ENCODE data around the gene MT1E.
"Not testable (repeated sequence)": the region's sequence is repeated elsewhere in the genome, so short reads cannot be mapped to it uniquely, and the experiment has no call there.

MT1E gene

DNA sequence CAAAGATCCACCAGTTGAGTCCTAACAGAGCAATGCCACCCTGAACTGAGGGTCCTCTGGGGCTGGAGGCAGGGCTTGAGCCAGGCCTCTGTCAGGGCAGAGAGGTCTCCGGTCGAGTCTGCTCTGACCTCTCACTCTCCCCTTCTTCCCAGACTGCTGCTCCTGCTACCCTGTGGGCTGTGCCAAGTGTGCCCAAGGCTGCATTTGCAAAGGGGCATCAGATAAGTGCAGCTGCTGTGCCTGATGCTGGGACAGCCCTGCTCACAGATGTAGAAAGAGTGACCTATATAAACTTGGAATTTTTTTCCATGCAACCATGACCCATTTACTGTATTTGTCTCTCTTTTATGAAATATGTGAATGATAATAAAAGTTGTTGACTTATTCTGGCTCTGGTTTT, 23.7 kb downstream of the MT1E start:
- DNase-seq, result no peak

DNA sequence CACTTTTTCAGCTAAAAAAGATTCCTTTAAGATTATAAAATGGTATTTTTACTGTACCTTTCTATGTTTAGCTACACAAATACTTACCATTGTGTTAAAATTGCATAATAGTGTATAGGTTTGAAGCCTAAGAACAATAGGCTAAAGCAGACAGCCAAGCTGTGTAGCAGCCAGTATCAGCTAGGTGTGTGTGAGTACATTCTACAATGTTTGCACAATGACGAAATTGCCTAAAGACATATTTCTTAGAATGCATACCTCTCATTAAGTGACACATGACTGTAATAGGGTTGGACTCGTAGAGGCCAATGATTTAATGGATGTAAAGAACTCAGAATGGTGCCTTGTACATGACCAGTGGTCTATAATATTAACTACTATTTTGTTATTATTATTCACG, 24.2 kb downstream of the MT1E start:
- DNase-seq, result no peak

DNA sequence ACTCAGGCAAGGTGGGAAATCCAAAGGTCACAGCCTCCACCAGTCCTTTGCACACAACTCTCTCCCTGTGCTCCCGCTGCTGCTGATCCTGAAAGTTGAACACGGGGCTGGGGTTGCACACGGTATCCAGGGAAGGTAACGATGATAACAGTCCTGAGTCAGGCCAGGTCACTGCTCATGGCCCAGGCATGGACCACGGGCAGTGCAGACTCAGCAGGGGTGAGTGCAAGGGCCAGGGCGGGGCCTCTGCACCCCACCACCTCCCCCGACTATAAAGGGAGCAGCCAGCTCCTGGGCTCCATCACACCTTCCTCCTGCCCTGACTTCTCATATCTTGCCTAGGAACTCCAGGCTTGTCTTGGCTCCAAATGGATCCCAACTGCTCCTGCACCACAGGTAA, 26.0 kb downstream of the MT1E start, which contains the start of gene MT1B:
TSS of gene MT1B (plus strand) at position 301 of the 400 bp plus-strand sequence. CDS start at position 369, 68 bp downstream.
- no peak for DNase-seq

DNA sequence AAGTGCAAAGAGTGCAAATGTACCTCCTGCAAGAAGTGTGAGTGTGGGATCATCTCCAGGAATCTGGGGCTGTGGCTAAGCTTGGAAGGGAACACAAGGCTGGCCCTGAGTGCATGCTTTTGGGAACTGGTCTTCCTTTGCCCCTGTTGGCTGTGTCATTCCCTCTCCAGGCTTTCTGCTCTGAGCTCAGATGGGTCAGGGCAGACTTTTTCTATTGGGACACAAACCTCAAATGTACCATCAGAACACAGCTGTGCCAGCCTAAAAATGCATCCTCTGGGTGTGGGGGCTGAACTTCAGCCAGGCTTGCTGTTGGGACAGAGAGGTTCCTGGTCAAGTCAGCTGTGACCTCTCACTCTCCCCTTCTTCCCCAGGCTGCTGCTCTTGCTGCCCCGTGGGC, 27.0 kb downstream of the MT1E start:
- no peak for DNase-seq

DNA sequence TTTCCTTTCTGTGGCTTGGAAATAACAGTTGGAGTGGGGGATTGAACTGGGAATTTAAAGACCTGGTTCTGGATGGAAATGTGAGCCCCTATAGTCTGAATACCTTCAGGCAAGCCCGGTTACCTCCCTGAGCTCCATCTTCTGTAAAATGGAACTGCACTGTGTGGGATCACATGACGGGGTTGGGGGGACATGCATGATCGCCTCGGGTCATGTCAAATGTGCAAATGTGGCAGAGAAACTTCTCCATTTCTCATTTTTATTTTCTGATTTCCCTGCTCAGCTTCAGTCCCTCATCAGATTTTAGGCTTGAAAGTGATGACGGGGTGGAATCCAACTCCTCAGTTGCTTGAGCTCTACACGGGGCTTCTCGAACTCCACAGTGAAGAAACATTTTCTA, 27.6 kb downstream of the MT1E start:
- no peak for DNase-seq

DNA sequence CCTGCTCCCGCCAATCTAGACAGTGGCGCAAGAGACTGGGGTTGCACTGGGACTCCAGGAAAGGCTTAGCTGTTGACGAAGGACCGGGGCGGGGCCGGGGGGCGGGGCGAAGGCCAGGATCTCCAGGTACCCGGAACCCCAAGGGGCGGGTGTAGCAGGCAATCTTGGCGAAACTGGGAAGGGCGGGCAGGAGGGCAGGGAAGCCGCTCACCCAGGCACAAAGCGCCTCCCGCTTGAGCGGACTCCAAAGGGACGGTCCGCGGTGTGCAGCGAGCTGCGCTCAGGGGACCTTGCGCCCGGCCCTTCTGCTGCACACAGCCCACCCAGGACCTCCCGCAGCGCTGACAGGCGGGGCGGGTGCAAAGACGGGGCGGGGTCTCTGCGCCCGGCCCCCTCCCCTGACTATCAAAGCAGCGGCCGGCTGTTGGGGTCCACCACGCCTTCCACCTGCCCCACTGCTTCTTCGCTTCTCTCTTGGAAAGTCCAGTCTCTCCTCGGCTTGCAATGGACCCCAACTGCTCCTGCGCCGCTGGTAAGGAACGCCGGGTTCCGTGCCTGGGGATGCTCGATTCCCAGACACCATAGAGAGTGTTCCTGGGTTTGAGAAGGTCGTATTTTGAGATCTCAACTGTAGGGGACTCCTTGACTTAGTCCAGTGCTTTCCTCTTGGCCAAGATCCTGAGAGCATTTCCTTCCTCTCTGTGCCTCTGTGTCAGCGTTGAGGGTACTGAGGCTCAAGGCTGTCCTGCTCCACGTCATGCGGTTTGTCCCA, 32.2 kb downstream of the MT1E start, which contains the start of gene MT1F:
TSS of gene MT1F (plus strand) at position 405 of the 772 bp plus-strand sequence. CDS start at position 505, 100 bp downstream.
- peak; percentile 64 for DNase-seq

DNA sequence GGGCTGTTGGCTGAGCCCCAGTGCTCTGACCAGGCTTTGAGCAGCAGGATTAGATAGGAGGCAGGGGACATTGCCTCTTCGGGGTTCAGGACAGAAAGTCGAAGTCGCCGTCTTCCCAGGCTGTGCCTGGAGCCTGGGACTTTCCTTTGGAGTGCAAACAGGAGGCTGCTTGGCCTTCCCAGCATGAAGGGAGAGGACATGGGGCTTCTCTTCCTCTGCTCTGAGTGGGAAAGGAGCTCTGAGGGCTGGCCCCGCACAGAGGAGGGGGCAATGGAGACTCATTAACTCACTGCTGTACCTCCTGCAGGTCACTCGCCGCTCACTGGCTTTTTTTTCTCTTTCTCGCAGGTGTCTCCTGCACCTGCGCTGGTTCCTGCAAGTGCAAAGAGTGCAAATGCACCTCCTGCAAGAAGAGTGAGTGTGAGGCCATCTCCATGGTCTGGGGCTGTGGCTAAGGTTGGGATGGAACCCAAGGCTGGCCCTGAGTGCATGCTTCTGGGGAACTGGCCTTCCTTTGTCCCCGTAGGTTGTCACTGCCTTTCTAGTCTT, 32.8 kb downstream of the MT1E start:
- DNase-seq, result no peak

DNA sequence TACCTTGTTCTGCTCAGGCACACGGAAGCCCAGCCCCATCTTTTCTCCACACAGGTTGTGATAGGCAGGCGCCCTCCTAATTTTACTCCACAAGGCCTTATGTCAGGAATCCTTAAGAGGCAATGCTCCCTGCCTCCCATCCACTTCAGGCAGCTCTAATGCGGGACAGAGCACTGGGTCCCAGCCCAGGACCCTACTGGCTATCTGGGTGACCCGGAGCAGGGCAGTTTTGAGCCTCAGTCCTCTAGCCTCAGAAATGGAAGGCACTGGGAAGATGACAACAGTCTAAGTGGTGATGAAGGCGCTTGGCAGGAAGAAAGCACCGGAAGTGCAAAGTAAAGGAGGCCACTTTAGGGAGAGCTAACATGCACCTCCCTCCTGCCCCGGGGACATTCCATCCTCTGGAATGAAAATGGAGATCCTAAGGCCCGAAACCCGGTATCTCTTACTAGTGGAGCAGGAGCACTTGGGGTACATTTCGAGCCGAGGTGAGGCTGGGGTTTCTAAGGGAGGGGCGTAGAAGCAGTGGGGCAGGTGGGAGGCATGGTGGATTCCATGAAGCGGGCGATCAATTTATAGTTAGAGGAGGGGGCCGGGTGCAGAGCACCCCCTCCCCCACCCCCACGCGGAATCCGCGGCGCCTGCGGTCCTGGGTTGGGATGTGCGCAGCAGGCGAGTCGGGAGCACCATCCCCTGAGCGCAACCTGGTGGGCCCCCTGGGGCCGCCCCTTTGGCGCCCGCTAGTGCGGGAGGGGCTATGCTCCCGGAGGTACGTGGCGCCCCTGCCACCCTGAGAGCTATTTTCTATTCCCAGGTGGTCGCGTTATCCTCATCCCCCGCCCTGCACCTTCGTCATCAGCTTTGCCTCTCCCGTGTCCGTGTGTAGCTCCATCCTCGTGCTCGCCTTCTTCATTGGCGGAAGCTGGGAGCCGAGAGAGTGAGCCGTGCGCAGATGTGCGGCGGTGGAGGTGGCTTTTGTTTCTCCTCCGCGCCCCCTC, 37.1 kb downstream of the MT1E start:
- DNase-seq, result no peak

DNA sequence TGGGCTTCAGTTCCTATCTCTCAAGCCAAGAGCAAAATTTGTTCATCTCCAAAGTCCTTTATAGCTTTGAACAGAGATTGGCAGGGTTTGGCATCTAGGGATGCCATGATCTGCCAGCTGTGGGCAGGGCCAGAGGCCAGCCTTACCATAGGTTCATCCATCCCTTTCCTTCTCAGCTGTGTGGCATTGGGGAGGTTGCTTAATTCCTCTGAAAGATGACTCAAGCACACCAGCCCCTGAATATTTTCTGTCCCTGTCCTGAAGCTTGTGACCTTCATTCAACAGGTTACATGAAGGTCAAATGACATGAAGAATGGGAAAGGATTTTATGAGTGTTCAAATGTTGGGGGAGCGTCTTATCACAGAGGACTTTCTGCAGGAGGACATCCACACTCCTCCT, 38.9 kb downstream of the MT1E start:
- DNase-seq, result no peak

DNA sequence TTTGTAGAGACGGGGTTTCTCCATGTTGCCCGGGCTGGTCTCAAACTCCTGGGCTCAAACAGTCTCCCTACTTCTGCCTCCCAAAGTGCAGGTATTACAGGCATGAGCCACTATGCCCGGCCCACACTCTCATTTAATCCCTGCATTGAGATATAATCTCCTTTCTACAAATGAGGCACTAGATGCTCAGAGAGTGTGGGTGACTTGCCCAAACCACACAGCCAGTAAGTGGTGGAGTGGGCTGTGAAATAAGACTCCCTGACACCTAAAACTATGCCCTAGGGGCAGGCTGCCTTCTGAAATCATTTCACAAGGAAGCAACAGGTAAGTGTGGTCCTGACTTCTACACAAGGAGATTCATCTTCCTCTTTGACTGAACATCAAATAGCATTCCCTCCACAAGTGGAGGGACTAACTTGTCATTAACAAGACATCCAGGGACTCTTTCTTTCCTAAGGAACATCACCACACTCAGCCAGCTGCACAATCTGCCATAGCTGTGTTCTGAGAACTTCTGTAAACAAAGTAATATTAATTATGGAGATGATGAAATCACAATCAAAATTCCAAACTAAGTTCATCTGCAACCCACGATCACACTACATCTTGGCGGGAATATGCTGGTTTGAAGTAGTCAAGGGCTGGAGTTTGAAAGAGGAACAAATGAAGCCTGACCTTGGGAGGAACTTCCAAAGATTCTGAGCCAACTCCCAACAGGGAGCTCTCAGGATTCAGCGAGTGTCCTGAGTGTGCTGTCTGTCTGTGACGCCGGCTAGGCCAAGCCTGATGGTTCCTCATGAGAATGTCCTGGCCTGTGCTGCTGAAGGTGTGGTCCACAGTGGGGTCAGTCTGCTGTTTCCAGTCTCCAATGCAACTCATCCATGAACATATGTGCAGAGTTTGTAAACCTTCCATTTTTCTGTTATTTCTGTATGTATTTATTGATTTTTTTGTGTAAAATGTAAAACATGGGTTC, 40.0 kb downstream of the MT1E start:
- not testable (repeated sequence) for DNase-seq

DNA sequence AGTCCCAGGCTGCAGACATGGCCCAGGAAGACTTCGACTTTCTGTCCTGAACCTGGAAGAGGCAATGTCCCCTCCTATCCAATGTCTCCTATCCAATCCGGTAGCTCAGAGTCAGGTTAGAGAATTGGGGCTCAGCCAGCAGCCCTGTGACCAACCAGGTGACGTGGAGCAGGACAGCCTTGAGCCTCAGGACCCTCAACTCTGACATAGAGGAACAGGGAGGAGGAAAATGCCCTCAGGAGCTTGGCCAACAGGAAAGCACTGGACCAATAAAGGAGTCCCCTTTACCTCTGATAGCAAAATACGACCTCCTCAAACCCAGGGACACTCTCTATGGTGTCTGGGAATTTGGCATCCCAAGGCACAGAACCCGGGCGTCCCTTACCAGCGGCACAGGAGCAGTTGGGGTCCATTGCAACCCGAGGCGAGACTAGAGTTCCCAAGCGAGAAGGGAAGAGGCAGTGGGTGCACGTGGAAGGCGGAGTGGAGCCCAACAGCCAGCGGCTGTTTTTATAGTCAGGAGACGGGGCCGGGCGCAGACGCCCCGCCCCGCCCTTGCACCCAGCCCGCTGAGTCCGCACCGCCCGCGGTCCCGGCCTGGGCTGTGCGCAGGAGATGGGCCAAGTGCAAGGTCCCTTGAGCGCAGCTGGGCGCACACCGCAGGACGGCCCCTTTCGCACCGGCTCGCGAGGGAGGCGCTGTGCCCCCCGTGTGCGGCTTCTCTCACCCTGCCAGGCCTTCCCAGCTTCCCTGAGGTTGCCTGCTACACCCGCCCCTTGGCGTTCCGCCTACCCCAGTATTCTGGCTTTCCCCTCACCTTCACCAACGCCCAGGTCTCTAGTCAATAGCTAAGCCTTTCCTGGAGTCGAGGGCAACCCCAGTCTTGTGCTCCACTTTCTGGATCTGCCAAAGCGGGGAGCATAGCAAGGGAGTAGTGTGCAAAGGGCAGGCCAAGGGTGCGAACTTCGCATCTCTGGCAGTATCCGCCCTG, 42.3 kb downstream of the MT1E start, which contains the start of gene MT1G:
TSS of gene MT1G (minus strand) at position 485 of the 991 bp plus-strand sequence. CDS start at position 413, 72 bp downstream.
- DNase-seq, result no peak

DNA sequence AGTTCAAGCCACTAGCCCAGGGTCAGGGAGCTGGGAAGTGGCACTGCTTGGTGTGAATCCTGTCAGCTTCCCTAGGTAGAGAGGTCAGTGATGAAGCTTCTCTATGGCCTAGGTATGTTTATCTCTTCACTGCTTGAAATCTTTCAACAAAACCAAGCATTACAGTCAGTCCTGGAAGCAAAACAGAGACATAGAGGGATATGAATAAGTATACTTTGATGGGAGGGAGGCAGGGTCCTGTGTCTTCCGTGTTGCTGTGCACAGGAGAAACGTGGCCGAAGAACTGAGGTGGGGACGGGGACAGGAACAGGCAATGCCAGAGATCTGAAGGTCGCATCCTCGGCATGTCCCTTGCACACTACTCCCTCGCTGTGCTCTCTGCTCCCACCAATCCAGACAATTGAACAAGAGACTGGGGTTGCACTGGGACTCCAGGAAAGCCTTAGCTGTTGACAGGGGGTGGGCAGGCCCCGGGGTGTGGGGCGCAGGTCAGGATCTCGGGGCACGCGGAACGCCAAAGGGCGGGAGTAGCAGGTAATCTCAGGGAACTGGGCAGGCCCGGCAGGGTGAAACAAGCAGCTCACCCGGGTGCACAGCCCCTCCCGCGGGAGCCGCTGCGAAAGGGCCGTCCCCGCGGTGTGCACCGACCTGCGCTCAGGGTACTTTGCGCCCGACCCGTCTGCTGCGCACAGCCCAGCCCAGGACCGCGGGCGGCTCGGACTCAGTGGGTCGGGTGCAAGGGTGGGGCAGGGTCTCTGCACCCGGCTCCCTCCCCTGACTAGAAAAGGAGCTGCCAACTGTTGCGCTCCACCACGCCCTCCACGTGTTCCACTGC, 43.6 kb downstream of the MT1E start, which contains the start of gene MT1H:
TSS of gene MT1H (plus strand) at position 810 of the 835 bp plus-strand sequence. CDS start 71 bp downstream, outside the sequence.
- DNase-seq, result no peak

DNA sequence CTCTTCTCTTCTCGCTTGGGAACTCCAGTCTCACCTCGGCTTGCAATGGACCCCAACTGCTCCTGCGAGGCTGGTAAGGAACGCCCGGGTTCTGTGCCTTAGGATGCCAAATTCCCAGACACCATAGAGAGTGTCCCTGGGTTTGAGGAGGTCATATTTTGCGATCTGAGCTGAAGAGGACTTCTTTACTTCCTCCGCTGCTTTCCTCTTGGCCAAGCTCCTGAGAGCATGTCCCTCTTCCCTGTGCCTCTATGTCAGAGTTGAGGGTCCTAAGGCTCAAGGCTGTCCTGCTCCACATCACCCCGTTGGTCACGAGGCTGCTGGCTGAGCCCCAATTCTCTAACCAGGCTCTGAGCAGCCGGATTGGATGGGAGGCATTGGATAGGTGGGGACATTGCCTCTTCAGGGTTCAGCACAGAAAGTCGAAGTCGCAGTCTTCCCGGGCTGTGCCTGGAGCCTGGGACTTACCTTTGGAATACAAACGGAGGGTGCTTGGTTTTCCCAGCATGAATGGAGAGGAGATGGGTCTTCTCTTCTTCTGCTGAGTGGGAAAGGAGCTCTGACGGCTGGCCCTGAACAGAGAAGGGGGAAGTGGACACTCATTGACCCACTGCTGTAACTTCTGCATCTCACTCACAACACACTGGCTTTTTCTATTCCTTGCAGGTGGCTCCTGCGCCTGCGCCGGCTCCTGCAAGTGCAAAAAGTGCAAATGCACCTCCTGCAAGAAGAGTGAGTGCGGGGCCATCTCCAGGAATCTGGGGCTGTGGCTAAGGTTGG, 44.4 kb downstream of the MT1E start:
- no peak for DNase-seq

DNA sequence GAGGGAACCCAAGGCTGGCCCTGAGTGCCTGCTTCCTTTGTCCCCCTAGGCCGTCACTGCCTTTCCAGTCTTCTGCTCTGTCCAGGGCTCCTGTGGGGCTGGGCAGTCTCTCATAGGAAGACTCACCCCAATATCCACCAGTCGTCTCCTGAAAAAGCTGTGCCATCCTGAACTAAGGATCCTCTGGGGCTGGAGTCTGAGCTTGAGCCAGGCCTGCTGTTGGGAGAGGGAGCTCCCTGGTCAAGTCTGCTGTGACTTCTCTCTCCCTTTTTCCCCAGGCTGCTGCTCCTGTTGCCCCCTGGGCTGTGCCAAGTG, 45.0 kb downstream of the MT1E start:
- DNase-seq, result no peak

DNA sequence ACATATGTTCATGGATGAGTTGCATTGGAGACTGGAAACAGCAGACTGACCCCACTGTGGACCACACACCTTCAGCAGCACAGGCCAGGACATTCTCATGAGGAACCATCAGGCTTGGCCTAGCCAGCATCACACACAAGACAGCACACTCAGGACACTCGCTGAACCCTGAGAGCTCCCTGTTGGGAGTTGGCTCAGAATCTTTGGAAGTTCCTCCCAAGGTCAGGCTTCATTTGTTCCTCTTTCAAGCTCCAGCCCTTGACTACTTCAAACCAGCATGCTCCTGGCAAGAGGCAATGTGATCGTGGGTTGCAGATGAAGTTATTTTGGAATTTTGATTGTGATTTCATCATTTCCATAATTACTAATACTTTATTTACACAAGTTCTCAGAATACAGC, 46.1 kb downstream of the MT1E start:
- DNase-seq, result not testable (repeated sequence)

DNA sequence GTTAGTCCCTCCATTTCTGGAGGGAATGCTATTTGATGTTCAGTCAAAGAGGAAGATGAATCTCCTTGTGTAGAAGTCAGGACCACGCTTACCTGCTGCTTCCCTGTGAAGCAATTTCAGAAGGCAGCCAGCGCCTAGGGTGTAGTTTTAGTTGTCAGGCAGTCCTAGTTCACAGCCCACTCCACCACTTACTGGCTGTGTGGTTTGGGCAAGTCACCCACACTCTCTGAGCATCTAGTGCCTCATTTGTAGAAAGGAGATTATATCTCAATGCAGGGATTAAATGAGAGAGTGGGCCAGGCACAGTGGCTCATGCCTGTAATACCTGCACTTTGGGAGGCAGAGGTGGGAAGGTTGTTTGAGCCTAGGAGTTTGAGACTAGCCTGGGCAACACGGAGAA, 46.6 kb downstream of the MT1E start:
- not testable (repeated sequence) for DNase-seq

DNA sequence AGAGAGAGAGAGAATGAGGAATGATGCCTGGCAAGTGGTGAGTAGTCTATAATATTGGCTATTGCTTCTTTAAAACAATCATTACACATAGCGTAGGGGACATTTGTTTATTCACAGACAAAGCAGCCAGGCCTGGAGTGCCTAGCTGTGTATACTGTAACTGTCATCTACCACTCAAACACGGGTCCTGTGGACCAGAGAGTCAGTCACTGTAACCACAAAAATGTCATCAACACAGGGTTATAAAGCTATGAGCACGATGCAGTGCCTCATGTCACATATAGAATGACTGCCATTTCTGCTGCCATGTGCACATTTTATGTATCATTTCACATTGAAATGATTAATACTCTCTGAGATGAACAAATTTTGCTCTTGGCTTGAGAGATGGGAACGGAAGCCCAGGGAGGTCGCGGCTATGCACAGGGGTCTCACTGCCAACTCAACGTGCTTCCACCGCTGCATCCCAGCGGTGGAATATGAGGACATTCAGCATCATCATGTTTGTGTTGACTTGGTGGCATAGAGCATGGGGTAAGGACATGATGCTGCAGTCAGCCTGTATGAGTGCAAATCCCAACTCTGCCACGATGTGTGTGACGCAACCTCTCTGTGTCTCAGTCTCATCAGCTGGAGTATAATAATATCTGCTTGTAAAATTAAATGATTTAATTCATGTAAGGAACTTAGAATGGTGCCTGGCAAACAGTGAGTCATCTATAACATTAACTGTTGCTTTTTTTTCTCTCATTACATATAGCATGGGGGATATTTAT, 47.4 kb downstream of the MT1E start:
- no peak for DNase-seq

DNA sequence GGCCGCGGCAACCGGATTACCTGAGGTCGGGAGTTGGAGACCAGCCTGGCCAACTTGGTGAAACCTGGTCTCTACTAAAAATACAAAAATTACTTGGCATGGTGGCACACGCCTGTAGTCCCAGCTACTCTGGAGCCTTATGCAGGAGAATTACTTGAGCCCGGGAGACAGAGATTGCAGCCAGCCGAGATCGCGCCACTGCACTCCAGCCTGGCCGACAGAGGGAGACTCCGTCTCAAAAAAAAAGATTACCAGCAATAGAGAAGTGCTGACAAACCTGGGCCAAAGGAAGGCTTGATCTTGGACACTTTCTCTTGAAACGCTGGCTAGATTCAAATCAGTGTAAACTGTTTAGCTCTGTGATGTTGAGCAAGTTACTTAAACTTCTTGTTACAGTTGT, 48.3 kb downstream of the MT1E start:
- peak; percentile 26 for DNase-seq

Data from activated gamma-delta T cell treated with Interleukin-2 at 50 U/mL for 16 hours (primary cell).